ENCODE results near the gene ZDHHC6.
A peak's percentile ranks its signal among the peaks of the same experiment; 100 is the strongest.
"Not testable (repeated sequence)": the region's sequence is repeated elsewhere in the genome, so short reads cannot be mapped to it uniquely, and the experiment has no call there.

ZDHHC6 gene, protein sequence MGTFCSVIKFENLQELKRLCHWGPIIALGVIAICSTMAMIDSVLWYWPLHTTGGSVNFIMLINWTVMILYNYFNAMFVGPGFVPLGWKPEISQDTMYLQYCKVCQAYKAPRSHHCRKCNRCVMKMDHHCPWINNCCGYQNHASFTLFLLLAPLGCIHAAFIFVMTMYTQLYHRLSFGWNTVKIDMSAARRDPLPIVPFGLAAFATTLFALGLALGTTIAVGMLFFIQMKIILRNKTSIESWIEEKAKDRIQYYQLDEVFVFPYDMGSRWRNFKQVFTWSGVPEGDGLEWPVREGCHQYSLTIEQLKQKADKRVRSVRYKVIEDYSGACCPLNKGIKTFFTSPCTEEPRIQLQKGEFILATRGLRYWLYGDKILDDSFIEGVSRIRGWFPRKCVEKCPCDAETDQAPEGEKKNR

DNA sequence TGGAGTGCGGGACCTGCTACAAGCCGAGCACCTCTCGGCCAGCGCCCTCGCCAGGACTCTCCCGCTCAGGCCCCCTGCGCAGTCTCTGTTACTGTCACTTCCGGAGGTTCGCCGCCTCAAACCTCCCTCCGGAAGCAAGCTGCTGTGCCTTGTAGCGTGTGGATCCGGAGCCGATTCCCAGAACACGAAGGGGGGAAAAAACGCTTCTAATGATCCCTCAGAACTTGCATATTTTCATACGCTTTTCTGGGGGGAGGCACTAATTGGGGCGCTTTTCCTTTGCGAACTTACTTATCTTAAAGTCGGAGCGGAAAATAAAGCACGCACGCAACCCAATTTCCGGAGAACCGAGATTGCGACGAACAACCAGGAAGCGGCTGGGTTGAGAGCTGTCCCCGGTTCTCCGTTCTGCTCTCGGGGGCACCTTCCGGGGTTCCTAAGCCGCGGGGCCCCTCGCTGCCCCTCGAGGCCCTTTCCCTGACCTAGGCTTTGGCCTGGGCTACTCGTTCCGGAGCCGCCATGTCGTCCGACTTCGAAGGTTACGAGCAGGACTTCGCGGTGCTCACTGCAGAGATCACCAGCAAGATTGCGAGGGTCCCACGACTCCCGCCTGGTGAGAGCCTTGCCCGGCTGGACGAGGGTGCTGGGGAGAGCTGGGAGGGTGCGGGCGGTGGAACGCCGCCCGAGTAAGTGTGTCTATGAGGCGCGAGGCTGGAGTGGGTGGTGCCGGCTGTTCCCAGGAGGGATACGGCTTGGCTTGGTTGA is at the start of gene ZDHHC6, which contains the start of gene VTI1A:
Gene ZDHHC6 (minus strand): TSS at position 60 of the 765 bp plus-strand sequence. CDS start 1,478 bp downstream, outside the sequence.
Gene VTI1A (plus strand): TSS at position 361 of the 765 bp plus-strand sequence. CDS start 159 bp downstream, at position 520.
- Histone ChIP-seq H3K36me3 (ENCODE audit: insufficient read depth, low read length) (peaks cover 3% of the 10 kb centered on the region), H3K9me3 (ENCODE audit: control insufficient read depth, insufficient read depth, low read length) (no peaks in the 10 kb centered on the region), H3K9ac (ENCODE audit: low read depth, low read length) (peak within 1 kb of the TSS; percentile 99), H3K4me1 (ENCODE audit: insufficient read depth, low read length) (no peaks in the 10 kb centered on the region)

DNA sequence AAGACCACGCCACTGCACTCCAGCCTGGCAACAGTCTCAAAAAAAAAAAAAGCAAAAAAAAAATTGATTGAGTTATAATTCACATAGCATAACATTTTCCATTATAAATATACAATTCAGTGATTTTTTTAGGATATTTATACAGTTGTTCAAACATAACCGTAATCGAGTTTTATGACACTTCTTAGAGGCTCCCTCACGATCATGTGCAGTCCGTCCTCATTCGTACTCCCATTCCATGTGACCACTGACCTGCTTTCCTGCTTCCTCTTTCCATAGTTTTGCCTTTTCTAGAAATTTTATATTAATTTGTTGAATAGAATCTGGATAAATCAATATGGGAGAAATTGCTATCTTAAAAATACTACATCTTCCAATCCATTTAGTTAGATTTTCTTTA is 46.0 kb upstream of the ZDHHC6 start:
- 0 out of 2 replicates have a peak, but pooled peaks cover 3% of the 10 kb centered on the region for H3K4me1 ChIP-seq (ENCODE audit: insufficient read depth, low read length)
- H3K36me3 ChIP-seq (ENCODE audit: insufficient read depth, low read length): no peaks in the 10 kb centered on the region
- H3K9ac ChIP-seq (ENCODE audit: low read depth, low read length): no peak overlapping the region
- H3K9me3 ChIP-seq (ENCODE audit: control insufficient read depth, insufficient read depth, low read length): no peaks in the 10 kb centered on the region

DNA sequence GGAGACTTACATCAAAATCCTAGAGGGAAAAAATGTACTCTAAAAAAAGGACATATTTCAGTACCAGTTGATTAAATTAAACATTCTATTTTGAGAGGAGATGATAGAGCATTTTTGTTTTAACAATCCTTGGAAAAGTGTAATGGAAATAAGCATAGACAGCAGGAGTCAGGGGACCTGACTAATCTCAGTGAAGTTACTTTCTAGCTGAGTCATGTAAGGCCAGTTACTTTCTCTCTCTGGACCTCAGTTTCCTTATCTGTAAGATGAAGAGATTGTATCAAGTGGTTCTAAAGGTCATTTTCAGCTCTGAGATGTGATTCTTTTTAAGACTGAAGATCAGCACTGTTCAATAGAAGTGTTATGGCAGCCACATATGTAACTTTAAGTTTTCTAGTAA is 44.4 kb upstream of the ZDHHC6 start:
- Histone ChIP-seq H3K4me1 (ENCODE audit: insufficient read depth, low read length) (0 out of 2 replicates have a peak, but pooled peaks cover 3% of the 10 kb centered on the region), H3K9me3 (ENCODE audit: control insufficient read depth, insufficient read depth, low read length) (no peaks in the 10 kb centered on the region), H3K9ac (ENCODE audit: low read depth, low read length) (no peak overlapping the region), H3K36me3 (ENCODE audit: insufficient read depth, low read length) (no peaks in the 10 kb centered on the region)

DNA sequence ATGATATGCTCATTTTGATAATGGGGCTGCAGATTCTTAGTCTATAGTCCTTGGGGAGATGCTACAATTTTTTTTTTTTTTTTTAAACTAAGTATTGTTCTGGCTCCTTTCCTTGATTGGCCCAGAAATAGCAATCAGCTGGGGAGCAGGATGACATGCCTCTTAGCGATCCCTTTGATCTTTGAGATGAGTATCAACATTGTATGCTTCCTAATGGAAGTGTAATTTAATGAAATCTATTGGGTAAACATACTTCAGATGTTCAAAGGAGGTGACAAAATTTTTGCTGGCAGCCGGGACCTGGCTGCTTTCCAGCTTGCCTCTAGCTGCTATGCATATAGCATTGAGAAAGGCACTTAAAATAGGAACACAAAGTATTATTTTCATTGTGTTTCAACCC is 43.8 kb upstream of the ZDHHC6 start:
- Histone ChIP-seq H3K9me3 (ENCODE audit: control insufficient read depth, insufficient read depth, low read length) (no peaks in the 10 kb centered on the region), H3K4me1 (ENCODE audit: insufficient read depth, low read length) (0 out of 2 replicates have a peak, but pooled peaks cover 3% of the 10 kb centered on the region), H3K9ac (ENCODE audit: low read depth, low read length) (no peak overlapping the region), H3K36me3 (ENCODE audit: insufficient read depth, low read length) (no peaks in the 10 kb centered on the region)

DNA sequence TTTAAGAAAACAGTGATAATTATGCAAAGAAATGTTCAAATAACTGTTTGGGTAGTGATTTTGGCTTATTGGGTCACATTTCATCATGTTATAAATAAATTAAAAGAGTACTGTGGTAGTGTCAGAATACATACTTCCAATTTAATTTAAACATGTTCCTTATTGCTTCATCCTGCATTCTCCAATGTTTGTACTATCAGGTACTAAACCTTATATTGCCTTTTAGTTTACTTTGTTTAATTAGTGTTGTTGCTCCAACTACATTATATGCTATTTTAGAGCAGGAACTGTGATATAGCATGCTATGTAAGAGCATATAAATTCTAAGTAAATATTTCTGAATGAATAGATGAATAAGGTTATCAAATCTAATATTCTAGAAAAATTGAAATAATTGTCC is 41.2 kb upstream of the ZDHHC6 start:
- Histone ChIP-seq H3K36me3 (ENCODE audit: insufficient read depth, low read length) (no peaks in the 10 kb centered on the region), H3K9ac (ENCODE audit: low read depth, low read length) (no peak overlapping the region), H3K4me1 (ENCODE audit: insufficient read depth, low read length) (0 out of 2 replicates have a peak, but pooled peaks cover 3% of the 10 kb centered on the region), H3K9me3 (ENCODE audit: control insufficient read depth, insufficient read depth, low read length) (no peaks in the 10 kb centered on the region)

DNA sequence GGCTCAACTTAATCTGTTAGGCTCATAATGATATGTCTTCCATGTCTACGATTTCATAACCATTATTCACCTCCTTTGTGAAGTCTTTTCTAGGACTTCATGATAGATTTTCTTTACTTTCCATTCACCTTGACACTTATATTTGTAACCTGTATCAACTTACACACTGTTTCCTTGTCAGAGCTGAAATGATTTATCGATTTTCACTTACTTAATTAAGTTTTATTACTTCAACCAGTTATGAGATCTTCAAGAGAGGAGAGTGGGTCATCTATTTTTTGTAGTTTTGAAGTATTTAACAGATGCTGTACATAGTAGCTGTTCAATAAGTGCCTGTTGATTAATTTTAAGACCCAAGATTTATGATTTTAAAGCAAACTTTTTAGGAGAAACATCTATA is 37.7 kb upstream of the ZDHHC6 start:
- H3K9ac ChIP-seq (ENCODE audit: low read depth, low read length): no peak overlapping the region
- H3K9me3 ChIP-seq (ENCODE audit: control insufficient read depth, insufficient read depth, low read length): no peaks in the 10 kb centered on the region
- no peaks in the 10 kb centered on the region for H3K4me1 ChIP-seq (ENCODE audit: insufficient read depth, low read length)
- no peaks in the 10 kb centered on the region for H3K36me3 ChIP-seq (ENCODE audit: insufficient read depth, low read length)

DNA sequence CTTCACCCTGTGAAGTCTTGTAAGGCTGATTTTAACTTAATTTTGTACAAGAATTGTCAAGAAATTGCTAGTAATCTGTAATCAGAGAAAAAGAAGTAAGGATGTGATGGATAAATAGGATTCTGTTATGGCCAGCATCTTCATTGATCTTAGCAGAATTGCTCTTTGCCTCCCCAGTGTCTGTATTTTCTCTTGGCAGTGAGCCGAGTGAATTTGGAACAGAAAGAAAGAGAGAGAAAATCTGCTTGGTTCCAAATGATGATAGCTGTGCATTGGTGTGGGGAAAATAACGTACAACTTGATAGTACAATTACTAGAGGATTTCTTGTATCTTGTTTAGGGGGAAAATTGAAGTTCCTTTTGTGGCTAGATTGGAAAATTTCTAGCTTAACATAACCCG is 34.9 kb upstream of the ZDHHC6 start:
- no peak overlapping the region for H3K9ac ChIP-seq (ENCODE audit: low read depth, low read length)
- H3K9me3 ChIP-seq (ENCODE audit: control insufficient read depth, insufficient read depth, low read length): no peaks in the 10 kb centered on the region
- H3K4me1 ChIP-seq (ENCODE audit: insufficient read depth, low read length): no peaks in the 10 kb centered on the region
- no peaks in the 10 kb centered on the region for H3K36me3 ChIP-seq (ENCODE audit: insufficient read depth, low read length)

DNA sequence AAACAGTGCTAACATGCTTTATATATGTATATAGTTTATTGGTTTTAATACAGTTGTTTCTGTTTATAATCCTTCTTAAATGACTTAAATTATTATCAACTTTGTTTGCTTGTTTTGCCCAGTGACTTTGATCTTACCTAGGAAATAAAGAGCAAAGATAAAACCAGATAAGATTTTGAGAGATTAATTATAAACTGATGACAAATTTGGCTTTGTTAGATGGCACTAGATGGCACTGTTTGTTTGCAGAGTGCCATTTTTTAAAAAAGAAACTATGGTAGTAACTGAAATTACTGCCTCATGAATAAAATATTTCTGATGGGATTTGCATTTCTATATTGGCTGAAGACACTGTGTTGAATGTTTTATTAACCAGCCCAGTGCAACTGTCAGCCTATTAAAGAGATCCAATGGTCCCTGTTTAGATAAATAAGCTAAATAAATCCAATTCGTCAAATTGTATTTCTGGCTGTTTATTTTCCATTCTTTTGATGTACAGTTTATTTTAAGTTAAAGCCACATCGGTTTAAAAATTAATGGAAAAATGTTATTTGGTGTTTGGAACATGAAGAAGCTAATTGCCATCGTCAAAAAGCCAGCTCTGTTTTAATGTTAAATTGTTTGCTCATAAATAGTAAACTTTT is 29.0 kb upstream of the ZDHHC6 start:
- Histone ChIP-seq H3K9ac (ENCODE audit: low read depth, low read length) (no peak overlapping the region), H3K4me1 (ENCODE audit: insufficient read depth, low read length) (no peaks in the 10 kb centered on the region), H3K9me3 (ENCODE audit: control insufficient read depth, insufficient read depth, low read length) (no peaks in the 10 kb centered on the region), H3K36me3 (ENCODE audit: insufficient read depth, low read length) (no peaks in the 10 kb centered on the region)

DNA sequence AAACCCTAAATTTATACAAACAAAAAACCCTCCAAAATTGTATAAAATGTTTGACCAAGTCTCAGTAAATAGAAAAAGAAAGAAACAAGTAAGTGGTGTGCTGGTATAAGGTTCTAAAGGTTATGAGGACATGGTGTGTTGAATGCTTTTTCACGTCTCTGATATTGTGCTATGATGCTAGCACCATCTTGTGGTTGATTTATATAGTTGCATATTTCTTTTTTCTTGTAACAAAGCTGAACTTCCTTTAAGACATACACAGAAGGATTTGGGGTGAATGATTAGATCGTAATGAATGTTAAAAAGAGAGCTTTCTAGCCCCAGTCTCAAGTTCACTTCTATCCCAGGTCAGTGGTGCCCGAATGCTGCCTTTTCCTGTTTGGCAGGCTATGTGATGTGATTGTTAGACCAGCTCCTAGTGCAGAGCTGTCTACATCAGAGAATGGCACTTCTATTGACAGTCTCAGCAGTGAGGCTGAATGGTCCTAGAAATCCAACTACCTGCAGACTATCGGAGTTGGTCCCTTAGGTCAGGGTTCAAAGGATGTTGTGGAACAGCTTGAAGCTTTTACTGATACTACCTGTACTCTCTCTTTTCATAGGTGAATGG is 25.3 kb upstream of the ZDHHC6 start:
- no peaks in the 10 kb centered on the region for H3K4me1 ChIP-seq (ENCODE audit: insufficient read depth, low read length)
- no peaks in the 10 kb centered on the region for H3K9me3 ChIP-seq (ENCODE audit: control insufficient read depth, insufficient read depth, low read length)
- H3K36me3 ChIP-seq (ENCODE audit: insufficient read depth, low read length): no peaks in the 10 kb centered on the region
- H3K9ac ChIP-seq (ENCODE audit: low read depth, low read length): no peak overlapping the region

DNA sequence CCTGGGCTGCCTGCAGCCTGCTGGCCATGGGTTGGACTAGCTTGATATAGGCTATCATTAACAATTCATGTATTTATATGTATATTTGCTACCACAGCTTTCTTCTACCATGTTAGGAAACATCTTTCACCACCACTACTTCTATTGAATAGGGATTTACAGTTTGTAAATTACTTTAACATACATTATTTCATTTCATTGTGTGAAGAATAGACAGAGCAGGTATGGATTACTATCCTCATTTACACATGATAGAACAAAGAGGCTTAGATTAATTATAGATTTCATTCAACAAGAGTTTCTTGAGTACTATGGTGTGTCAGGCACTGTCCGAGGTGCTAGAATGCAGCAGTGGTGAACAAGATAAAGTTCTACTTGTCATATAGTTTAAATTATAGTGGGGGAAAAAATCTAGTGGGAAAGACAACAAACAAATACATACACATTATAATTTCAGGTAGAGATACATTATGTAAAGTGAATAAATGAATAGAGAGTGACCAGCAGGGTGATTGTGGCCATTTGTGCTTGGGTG is 20.9 kb upstream of the ZDHHC6 start:
- Histone ChIP-seq H3K4me1 (ENCODE audit: insufficient read depth, low read length) (no peaks in the 10 kb centered on the region), H3K36me3 (ENCODE audit: insufficient read depth, low read length) (peaks cover 5% of the 10 kb centered on the region), H3K9me3 (ENCODE audit: control insufficient read depth, insufficient read depth, low read length) (no peaks in the 10 kb centered on the region), H3K9ac (ENCODE audit: low read depth, low read length) (no peak overlapping the region)

DNA sequence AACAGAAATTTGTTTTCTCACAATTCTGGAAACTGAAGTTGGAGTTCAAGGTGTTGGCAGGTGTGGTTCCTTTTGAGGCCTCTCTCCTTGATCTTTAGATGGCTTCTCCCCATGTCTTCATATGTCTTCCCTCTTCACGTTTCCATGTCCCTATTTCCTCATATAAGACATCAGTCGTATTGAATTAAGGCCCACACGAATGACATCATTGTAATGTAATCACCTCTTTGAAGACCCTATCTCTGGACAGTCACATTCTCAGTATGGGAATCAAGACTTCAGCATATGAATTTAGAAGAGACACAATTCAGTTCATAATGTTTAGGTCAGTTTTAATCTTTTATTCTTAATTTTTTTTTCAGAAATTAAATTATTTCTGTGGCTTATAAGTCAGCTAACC is 20.1 kb upstream of the ZDHHC6 start:
- no peak overlapping the region for H3K9ac ChIP-seq (ENCODE audit: low read depth, low read length)
- H3K9me3 ChIP-seq (ENCODE audit: control insufficient read depth, insufficient read depth, low read length): no peaks in the 10 kb centered on the region
- H3K4me1 ChIP-seq (ENCODE audit: insufficient read depth, low read length): no peaks in the 10 kb centered on the region
- H3K36me3 ChIP-seq (ENCODE audit: insufficient read depth, low read length): peaks cover 5% of the 10 kb centered on the region

DNA sequence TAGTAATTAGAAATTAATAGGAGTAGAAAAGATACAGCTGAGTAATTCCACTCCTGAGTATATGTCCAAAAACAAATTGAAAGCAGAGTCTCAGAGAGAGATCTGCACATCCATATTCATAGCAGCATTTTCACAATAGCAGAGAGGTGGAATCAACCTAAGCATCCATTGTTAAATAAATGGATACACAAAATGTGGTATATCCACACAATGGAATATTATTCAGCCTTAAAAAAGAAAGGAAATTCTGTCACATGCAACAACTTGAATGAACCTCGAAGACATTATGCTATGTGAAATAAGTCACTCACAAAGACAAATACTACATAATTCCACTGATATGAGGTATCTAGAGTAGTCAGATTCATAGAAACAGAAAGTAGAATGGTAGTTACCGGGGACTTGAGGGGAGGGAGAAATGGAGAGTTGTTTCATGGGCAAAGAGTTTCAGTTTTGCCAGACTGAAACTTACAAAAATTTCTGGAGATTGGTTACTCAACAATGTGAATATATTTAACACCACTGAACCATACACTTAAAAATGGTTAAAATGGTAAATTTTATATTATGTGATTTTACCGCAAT is 18.7 kb upstream of the ZDHHC6 start:
- no peak overlapping the region for H3K9ac ChIP-seq (ENCODE audit: low read depth, low read length)
- H3K36me3 ChIP-seq (ENCODE audit: insufficient read depth, low read length): peaks cover 5% of the 10 kb centered on the region
- no peaks in the 10 kb centered on the region for H3K4me1 ChIP-seq (ENCODE audit: insufficient read depth, low read length)
- no peaks in the 10 kb centered on the region for H3K9me3 ChIP-seq (ENCODE audit: control insufficient read depth, insufficient read depth, low read length)

DNA sequence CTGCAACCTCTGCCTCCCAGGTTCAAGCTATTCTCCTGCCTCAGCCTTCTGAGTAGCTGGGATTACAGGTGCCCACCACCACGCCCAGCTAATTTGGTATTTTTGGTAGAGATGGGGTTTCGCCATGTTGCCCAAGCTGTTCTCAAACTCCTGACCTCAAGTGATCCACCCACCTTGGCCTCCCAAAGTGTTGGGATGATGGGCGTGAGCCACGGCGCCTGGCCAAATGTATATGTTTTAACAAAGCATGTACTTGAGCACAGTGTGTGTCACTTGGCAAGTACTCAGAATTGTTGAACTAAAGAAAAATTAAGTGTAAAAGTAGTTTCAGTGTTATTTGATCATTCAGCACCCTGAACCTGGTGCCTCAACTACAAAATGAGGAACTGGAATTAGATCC is 17.4 kb upstream of the ZDHHC6 start:
- not testable (repeated sequence) for H3K9me3 ChIP-seq (ENCODE audit: control insufficient read depth, insufficient read depth, low read length); H3K36me3 ChIP-seq (ENCODE audit: insufficient read depth, low read length); H3K4me1 ChIP-seq (ENCODE audit: insufficient read depth, low read length); H3K9ac ChIP-seq (ENCODE audit: low read depth, low read length)

Measured in ES-I3 (cell line).